ENCODE measurements around the gene GPR4.

The GPR4 gene

DNA sequence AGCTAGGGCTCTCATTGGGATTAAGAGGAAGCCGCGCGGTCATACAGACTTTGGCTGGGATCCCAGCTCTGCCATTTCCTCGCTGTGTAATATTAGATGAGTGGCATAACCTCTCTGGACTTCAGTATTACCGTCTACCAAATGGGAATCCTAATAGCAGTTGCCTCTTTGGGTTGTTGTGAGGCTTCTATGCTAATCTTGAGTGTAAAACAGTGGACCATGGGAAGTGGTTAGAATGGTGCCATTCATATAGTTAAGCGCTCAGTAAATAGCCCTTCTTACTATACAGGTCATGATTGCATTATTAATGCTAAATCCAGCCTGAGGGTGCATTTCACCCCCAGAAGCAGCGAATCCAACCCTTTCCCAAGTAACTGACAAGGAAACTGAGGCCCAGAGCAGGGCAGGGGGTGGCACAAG lies 16.8 kb downstream of the GPR4 start:
- TF ChIP-seq, protein P1, sequence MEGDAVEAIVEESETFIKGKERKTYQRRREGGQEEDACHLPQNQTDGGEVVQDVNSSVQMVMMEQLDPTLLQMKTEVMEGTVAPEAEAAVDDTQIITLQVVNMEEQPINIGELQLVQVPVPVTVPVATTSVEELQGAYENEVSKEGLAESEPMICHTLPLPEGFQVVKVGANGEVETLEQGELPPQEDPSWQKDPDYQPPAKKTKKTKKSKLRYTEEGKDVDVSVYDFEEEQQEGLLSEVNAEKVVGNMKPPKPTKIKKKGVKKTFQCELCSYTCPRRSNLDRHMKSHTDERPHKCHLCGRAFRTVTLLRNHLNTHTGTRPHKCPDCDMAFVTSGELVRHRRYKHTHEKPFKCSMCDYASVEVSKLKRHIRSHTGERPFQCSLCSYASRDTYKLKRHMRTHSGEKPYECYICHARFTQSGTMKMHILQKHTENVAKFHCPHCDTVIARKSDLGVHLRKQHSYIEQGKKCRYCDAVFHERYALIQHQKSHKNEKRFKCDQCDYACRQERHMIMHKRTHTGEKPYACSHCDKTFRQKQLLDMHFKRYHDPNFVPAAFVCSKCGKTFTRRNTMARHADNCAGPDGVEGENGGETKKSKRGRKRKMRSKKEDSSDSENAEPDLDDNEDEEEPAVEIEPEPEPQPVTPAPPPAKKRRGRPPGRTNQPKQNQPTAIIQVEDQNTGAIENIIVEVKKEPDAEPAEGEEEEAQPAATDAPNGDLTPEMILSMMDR (IDR thresholded peaks at IDR 0.05; ENCODE audit: insufficient read depth, missing control alignments) = no peak
- DNase-seq (ENCODE audit: insufficient read length, low spot score) = no peak
- FAIRE-seq = no peak

DNA sequence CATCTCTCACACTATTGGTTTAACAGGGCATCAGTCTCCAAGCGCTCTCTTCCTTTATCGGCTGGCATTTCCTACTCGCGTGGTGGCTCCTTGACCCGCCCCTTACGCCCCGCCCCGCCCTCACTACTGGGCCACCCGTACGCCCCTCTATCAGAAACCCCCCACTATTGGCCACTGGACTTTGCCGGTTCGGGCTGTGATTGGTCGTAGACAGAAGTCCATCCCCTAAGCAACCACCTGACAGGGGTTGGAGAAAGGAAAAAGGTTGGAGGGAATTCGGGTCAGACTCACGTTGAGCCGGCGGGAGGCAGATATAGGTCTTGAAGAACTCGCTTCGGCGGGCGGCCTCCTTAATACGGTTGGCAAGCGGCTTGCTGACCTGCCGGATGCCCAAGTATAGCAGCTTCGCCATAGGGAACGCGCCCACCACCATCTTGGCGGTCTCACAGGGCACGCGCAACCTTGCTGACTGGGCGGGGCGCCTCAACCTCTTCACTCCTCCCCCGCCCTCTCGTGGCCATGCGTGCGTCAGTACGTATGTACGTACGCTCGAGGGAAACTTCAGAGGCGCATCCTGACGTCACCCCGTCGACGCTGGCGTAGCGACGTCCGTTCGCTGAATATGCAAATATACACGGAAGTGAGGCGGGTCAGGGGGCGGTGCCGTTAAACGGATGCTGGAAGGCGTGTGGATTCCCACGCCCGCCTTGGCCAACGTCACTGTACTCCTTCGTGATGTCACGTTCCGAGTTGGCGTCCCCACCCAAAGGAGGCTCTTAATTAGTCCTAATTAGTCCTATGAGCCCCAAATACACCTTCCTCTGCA lies 17.5 kb downstream of the GPR4 start, which contains the start of gene OPA3:
TSS of gene OPA3 (minus strand) at position 471 of the 826 bp plus-strand sequence. CDS start at position 433, 38 bp downstream.
- FAIRE-seq (peak; percentile 84), DNase-seq (ENCODE audit: insufficient read length, low spot score) (peak; percentile 89)
- TF ChIP-seq, protein P1 (IDR thresholded peaks at IDR 0.05; ENCODE audit: insufficient read depth, missing control alignments) = no peak

DNA sequence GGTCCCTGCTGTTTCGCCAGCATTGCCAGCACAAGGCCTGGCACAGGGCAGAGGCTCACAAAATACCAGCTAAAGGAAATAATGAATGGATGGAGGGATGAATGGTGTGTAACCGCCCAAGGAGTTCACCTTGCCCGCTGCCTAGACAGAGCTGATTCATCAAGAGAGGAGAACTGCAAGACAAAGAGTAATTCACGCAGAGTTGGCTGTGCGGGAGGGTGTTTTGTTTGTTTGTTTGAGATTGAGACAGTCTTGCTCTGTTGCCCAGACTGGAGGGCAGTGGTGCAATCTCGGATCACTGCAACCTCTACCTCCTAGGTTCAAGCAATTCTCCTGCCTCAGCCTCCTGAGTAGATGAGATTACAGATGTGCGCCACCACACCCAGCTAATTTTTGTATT lies 20.4 kb downstream of the GPR4 start:
- TF ChIP-seq, protein P1 (IDR thresholded peaks at IDR 0.05; ENCODE audit: insufficient read depth, missing control alignments) = no peak
- no peak for FAIRE-seq
- no peak for DNase-seq (ENCODE audit: insufficient read length, low spot score)

DNA sequence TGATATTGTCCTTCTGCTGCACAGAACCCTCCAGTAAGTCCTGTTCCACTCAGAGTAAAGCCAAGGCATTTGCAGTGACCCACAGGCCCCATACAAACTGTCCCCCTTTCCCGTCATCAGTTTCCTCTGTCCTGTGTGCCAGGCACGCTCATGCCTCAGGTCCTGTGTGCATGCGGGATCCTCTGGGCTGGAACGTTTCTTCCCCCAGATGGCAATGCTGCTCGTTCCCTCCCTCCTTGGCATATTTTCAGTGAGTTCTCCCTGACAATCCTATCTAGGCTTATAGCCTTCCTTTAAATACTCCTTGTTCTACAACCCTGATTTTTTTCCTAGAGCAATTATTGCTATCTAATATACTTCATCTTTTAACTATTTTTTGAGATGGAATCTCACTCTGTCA lies 23.2 kb downstream of the GPR4 start:
- TF ChIP-seq, protein P1 (IDR thresholded peaks at IDR 0.05; ENCODE audit: insufficient read depth, missing control alignments) = no peak
- DNase-seq (ENCODE audit: insufficient read length, low spot score) (no peak), FAIRE-seq (no peak)

DNA sequence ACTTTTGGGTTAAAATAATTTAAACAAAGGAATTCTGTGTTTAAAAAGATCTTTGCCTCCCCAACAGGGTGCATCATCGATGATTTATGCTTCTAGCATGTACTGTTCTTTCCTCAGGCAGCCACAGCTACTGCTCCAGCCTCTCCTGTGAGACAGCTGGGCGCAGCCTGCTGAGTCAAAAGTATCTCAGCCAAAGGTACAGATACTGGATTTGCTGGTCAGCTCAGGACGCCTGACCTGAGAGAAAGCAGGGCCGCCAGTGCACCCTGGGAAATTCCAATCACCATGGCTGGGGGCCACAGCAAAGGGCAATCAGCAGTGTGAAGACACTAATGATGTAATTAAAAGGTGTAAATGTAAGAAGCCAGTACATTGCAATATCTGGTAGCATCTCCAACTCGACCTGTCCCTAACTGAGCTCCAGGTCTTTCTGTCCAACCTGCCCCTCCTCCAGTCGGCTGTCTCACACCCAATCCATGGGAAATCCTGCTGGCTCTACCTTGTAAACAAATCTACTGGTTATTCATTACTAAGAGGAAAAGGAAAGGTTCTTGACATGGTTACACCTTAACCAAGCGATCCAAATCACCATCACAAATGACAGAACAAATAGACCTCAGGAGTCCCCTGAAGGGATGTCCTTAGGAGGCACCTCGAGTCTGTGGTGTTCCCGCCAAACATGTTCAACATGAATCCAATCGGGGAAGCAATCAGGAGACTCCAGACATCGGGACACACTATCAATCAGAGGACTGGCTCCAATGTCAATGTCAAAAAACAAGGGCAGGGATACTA lies 24.7 kb downstream of the GPR4 start:
- no peak for DNase-seq (ENCODE audit: insufficient read length, low spot score)
- no peak for FAIRE-seq

DNA sequence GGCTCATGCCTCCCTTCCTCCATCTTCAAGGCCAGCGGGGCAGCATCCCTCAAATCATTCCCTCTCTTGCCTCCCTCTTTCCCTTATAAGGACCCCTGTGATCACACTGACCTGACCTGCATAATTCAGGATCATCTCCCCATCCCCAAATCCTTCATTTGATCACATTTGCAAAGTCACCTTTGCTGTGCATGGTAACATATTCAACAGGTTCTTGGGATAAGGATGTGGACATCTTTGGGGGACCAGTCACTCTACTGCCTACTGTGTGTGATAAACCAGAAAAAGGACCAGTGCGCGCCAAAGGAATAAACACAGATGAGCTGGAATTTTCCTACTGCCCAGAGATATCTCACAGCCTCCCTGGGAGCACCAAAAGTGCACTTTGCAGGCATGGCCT lies 25.3 kb downstream of the GPR4 start:
- FAIRE-seq (no peak), DNase-seq (ENCODE audit: insufficient read length, low spot score) (no peak)
- TF ChIP-seq, protein P1 (IDR thresholded peaks at IDR 0.05; ENCODE audit: insufficient read depth, missing control alignments) = no peak

More for the DNA sequence above, 24.7 kb downstream of the GPR4 start:
- TF ChIP-seq, protein P1 (IDR thresholded peaks at IDR 0.05; ENCODE audit: insufficient read depth, missing control alignments) = no peak

All from D721Med (cell line).